HT1080 (cell line): ENCODE results near the gene BRD4. TPM values are rescaled to one million over a fixed set of nuclear protein-coding genes. Genes with fewer than 3 reads are reported as not detected.

ENCODE experiments used
- DNase-seq: peaks from one replicate; pipeline ENCODE4 v3.0.0-alpha.2; 2015; ENCODE audit warnings: low read depth
- total RNA-seq: library from RNA; depleted of rRNA; stranded (reverse); fragments of >200 nt; shearing (Covaris generic); gene quantifications from 2 replicates; pipeline ENCODE4 v1.2.3, GENCODE V29; 2014

BRD4 gene
- total RNA-seq, 1 experiment from 2014 or later: 31.7 TPM

DNA sequence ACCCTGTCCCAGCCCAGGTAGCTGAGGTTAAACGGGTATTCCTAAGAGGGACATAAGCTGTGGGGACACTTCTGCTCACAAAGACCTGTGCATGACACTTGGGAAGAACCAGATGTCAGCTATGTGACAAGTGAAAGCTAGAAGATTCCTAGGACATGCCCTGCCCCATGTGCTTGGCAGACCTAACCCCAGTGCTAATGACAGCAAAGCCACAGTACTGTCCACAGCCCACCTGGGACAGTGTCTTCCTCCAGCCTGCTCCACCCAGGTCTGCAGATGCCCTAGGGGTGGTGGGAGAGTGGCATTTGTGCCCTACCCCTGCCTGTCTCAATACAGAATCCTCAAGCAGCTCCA is 81.7 kb downstream of the BRD4 start:
- DNase-seq: no peak

DNA sequence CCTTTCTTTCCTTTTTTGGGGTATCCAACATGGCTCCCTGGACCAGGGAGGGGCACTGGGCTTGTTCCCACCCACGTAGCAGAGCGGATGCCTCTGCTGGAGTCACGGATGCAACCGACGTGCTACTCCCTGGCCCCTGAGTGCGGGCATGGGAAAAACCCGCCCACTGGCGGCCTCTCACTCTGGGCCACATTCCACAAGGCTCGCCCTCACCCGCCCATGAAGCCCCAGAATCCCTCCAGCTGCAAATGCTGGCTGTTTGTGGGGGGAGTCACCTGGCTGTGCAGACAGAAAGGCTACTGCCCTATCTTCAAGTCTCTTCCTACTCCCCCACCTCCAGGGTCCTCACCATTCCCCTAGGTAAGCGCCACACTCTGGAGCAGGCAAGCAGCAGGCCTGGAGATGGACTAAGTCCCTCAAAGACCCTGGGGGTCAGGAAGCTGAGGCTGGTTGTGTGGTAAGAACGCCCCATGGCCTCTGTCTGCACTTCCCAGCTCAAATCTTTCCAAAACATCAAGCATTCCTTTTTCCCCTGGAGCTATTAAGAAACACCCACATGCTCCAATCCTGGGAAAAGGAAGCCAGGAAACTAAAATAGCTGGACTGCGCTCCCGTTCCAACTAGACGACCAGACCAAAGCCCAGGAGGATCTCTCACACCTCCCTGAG is 82.2 kb downstream of the BRD4 start:
- DNase-seq: peak; percentile 84

DNA sequence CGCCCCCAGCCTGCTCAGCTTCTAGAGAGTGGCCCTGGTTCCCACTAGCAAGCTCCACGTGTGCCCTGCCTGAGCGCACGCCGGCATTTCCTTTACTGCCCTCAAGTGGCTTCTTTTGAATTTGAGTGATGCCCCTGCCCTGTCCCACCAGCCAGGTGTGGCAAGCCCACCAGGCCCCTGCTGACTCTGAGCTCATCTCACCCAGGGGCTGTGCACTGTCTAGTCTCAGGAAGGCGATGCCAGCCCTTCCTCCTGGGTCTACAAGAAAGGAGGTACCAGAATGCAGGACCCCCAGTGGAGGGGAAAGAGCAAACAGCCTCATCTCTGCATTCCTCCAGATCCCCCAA is 82.8 kb downstream of the BRD4 start:
- DNase-seq: no peak

GRCh38 chr19:15248648-15249527 is 83.5 kb downstream of the BRD4 start:
- peak; percentile 84 for DNase-seq

DNA sequence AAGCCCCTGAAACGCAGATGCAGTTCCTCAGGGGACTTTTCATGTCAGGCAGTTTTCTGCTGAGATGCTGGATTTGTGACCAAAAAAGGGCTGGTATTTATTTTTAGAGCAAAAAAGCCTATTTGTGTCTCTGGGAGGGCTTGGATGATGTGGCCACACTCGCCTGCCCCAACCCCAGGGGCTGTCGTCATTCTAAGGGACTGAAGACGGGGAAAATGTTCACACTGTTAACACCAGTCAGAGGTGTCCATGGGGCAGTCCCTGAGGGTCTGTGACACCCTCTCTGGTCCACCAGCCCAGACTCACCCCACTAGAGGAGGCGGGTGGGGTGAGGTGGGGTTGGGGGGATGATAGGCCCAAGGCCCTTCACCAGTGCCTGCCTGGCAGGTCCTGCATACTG is 84.2 kb downstream of the BRD4 start:
- no peak for DNase-seq

DNA sequence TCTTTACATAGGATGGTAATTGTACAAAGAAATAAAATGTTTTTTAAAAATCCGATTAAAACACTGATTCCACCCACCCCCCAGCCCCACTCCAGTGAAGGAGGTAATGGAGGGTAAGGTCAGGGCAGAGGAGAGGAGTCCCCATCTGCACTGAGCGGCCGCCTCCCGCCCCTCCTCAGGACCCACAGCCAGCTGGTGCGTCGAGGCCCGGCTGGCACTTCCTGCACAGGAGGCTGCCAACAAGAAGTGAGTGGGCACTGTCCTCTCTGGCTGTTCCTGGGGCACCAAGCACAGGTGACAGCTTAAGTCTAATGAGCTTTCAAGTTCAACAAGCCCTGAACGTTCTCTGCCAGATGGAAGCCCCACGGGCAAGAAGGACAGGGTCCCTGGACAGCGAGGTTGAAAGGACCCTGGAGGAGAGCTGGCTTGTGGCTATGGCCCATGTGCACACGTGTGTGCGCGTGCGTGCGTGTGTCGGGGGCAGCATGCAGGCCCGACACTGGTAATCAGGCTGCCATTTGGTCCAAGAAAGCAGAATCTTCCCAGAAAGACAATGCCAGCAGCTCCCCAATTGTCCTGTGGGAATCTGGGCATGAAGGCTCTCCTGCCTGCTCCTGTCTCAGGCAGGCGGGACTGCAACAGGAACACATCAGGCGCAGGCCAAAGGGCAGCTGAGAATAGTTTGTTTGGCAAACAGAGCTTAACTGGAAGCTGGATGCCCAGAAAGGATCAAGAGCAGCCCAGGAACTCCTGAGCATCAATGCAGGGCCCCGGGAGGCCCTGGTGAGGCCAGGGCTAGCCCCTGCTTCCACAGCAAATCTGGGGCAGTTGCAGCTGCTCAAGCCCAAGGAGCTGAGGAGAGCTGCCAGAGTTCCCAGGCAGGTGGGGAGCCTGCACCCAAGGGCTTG is 85.0 kb downstream of the BRD4 start:
- no peak for DNase-seq

DNA sequence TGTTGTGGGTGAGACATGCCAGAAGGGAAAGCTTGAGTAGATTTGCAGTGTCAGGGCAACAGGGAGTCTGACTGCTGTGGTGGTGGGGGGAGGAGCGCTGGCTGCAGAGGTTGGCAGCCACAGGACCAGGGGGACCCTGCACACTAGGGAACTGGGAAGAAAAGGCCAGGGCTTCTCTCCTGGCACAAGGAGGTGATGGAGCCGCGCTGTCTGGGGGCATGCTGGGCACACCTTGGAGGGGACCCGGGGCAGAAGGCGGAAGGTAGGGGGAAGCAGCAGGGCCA is 86.2 kb downstream of the BRD4 start:
- no peak for DNase-seq

DNA sequence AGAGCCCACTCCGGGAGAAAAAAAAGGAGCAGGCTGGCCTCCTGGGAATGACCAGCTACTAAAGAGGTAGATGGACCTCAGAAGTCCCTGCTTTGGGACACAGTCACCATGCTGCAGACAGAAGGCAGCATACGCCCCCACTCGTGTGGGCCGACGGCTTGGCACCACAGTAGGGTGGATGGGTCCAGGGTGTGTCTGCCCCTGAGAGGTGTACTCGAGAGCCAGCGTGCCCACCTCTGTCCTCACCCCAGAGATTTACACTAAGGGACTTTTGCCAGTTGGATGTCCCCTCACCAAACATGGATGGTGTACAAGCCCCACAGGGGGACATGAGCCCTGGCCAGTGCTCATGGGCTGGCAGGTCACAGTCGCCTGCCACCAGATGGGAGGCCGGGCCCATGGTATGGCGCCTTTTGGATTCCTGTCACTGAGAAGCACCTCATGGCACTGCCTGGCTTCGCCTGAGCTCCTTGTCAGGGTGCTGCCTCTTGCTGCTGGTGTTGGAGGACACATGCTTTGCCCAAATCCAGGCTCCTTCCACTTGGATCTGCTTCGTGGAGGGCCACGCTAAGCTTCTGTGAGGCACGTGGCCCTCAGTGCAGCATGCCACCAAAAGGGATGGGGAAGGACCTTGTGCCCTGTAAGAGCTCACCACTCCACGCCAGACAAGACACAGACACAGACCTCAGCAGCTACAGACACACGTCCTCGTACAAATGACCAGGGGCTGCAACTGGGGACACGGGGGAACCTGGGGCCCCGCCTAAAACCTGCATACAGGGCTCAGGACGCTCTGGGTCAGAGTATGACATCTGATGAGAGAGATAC is 86.8 kb downstream of the BRD4 start:
- no peak for DNase-seq

DNA sequence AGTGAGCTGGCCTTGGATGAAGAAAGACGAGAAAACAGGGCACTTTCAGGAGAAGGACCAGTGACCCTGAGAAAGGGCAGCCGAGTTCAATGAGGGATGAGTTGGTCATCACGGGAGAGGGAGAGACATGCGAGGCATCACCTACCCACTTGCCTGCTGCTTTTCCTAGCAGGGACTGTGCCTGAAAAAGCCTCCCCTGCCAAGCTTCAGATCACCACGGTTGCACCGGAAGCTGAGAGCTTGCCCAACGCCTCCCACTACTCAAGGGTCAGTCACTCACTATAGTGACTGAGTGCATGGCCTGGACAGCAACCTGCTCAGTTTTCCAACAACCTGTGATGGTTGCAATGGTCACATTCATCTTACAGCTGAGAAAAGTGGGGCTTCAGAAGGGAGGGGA is 87.5 kb downstream of the BRD4 start:
- DNase-seq: no peak

DNA sequence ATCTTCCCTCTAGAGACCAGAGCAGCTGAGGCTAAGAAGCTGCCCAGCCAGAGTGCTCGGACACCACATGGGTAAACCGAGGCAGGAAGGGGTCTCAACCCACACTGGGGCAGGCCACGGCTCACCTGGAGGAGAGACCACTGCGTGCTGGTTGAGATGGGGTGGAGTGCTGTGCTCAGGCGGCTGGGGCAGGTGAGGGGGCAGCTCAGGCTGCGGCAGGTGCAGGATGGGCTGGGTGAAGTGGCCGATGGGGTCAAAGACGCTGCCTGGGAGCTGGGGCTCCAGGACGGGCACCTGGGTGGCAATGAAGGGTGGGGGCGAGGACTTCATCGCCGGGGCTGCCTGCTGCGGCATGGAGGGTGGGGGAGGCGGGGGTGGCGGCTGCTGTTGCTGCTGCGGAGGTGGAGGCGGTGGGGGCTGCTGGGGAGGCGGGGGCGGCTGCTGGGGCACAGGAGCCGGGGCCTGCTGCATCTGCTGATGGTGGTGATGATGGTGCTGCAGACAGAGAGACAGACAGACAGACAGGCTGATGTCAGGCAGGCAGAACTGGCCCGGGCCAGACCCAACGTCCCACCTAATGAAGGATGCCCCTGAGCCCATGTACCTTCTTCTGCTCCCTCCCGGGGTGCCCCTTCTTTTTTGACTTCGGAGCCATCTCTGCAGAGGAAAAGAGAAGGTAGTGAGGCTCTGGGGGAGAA is 88.1 kb downstream of the BRD4 start:
- DNase-seq: no peak

DNA sequence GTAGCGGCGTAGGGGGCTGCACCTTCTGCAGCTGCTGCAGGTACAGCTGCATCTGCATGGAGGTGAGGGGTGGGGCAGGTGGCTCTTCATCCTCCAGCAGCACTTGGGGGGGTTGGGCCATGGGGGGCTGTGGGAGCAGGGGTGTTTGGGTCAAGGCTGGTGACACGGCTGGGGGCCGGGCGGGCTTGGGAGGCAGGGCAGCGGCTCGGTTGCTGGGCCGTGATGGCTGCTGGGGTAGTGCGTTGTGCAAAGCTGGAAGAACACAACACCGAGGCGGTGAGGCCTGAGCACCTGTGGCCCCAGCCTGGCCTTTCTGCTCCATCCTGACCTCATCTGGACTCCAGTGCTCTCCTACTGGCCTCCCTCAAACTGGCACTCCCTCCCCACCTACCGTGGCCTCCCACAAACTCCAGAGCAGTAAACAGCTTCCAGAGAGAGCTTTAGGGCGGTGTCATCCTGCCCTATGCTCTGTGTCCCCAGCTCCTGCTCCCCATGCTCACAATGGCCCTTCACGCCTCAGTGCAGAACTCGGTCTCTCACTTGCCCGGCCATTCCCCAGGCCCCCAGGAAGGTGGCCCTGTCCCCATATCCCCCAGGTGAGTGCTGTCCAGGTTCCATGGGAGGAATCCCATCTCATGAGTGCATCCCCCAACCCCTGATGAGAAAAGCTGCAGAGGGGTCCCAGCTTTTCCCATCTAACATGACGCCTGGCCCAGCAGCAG is 88.9 kb downstream of the BRD4 start:
- DNase-seq: no peak

DNA sequence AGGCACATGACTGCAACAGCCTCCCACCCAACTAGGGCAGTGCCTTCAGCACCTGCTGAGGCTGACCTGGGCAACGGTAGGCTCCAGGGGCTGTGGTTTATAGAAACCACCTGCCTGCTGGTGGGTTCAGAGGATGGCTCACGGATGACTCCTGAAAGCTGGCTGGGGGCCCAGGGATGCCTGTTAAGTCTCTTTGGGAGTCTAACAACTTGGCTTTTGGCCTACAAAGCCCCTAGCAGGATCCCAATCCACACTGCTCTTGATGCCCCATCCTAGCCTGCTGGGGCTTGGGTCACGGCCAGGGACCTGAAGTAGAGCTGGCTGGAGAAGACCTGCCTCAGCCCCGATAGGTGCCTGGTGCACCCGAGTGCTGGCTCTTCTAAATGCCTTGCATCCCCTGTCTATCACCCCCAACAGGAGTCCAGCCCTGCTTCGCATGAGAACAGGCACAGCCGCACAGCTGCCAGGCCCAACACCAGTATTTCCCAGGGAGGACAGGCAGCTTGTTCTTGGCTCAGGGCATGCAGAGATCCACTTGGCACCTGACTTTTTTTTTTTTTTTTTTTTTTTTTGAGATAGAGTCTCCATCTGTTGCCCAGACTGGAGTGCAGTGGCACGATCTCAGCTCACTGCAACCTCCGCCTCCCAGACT is 91.0 kb downstream of the BRD4 start:
- DNase-seq: no peak

DNA sequence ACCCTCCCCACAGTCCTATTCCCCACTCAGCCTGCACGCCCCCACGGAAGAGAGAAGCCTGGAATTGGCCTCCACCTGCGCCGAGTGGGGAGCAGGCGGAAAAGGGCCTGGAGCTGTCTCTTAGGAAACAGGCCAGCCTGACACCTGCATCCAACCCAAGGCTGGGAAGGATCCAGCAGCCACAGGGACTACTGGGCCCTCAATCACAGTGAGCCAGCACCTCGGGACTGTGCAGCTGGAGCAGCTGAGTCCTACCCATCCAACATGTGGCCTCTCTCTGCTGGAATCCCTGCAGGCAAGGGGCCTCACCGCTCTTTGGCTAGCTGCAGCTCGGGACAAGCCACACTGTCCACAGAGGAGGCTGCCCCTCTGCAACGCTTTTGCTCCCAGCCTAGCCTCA is 91.8 kb downstream of the BRD4 start:
- DNase-seq: no peak

- no peak for DNase-seq
Measured at GRCh38 chr19:15239337-15239949, 92.9 kb downstream of the BRD4 start.

GRCh38 chr19:15238639-15239155 is 93.6 kb downstream of the BRD4 start:
- DNase-seq: no peak

- no peak for DNase-seq
Measured at GRCh38 chr19:15237759-15238638, 94.3 kb downstream of the BRD4 start.

DNA sequence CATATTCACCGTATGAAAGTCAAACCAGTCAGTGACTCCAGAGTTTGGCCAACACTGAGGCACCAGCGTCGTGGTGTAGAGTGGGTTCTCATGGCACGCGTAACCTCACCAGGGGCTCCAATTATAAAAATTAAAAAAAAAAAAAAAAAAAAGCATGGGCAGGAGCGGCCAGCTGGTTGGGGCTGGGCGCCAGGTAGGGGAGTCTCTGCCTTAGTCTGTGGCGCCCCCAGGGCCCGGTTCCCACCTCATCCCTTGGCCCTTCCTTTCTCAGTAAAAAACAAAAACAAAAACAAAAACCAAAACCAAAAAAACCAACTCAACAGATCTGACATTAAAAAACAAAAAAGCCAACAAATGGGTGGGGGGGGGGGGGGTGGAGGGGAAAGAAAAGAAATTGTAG is 95.5 kb downstream of the BRD4 start:
- no peak for DNase-seq

GRCh38 chr19:15235781-15236180 is 96.6 kb downstream of the BRD4 start:
- DNase-seq: no peak
